Measurements from ENCODE around the gene GTF3C1.

GTF3C1 gene

GRCh38 chr16:27566417-27566816 lies 16.7 kb upstream of the GTF3C1 start:
- no peak overlapping the region for H3K4me3 ChIP-seq (ENCODE audit: low read depth, low read length)
- H3K79me2 ChIP-seq (ENCODE audit: control insufficient read depth, insufficient read depth, low read length, unreplicated experiment), result no peaks in the 10 kb centered on the region
- no peaks in the 10 kb centered on the region for H3K36me3 ChIP-seq (ENCODE audit: insufficient read depth, low read length)
- no peak overlapping the region for H3K27ac ChIP-seq (ENCODE audit: low read depth, low read length)
- H3K27me3 ChIP-seq (ENCODE audit: insufficient read depth, low read length), result no peaks in the 10 kb centered on the region
- no peak overlapping the region for H2AFZ ChIP-seq (ENCODE audit: low read length, unreplicated experiment)
- no peaks in the 10 kb centered on the region for H3K4me1 ChIP-seq (ENCODE audit: control insufficient read depth, insufficient read depth, low read length, unreplicated experiment)

GRCh38 chr16:27564224-27564623 lies 14.5 kb upstream of the GTF3C1 start:
- Histone ChIP-seq H3K36me3 (ENCODE audit: insufficient read depth, low read length) (no peaks in the 10 kb centered on the region), H3K27me3 (ENCODE audit: insufficient read depth, low read length) (no peaks in the 10 kb centered on the region), H3K4me3 (ENCODE audit: low read depth, low read length) (no peak overlapping the region), H3K27ac (ENCODE audit: low read depth, low read length) (no peak overlapping the region), H3K79me2 (ENCODE audit: control insufficient read depth, insufficient read depth, low read length, unreplicated experiment) (no peaks in the 10 kb centered on the region), H3K4me1 (ENCODE audit: control insufficient read depth, insufficient read depth, low read length, unreplicated experiment) (no peaks in the 10 kb centered on the region), H2AFZ (ENCODE audit: low read length, unreplicated experiment) (no peak overlapping the region)

- no peaks in the 10 kb centered on the region for H3K79me2 ChIP-seq (ENCODE audit: control insufficient read depth, insufficient read depth, low read length, unreplicated experiment)
- H3K4me3 ChIP-seq (ENCODE audit: low read depth, low read length), result no peak overlapping the region
- H2AFZ ChIP-seq (ENCODE audit: low read length, unreplicated experiment), result no peak overlapping the region
- H3K27me3 ChIP-seq (ENCODE audit: insufficient read depth, low read length), result no peaks in the 10 kb centered on the region
- no peaks in the 10 kb centered on the region for H3K36me3 ChIP-seq (ENCODE audit: insufficient read depth, low read length)
- H3K27ac ChIP-seq (ENCODE audit: low read depth, low read length), result no peak overlapping the region
- H3K4me1 ChIP-seq (ENCODE audit: control insufficient read depth, insufficient read depth, low read length, unreplicated experiment), result no peaks in the 10 kb centered on the region
Observed at GRCh38 chr16:27561216-27561615, 11.5 kb upstream of the GTF3C1 start.

GRCh38 chr16:27558932-27559331 lies 9.2 kb upstream of the GTF3C1 start:
- H3K4me3 ChIP-seq (ENCODE audit: low read depth, low read length), result no peak overlapping the region
- no peak overlapping the region for H3K27ac ChIP-seq (ENCODE audit: low read depth, low read length)
- H3K79me2 ChIP-seq (ENCODE audit: control insufficient read depth, insufficient read depth, low read length, unreplicated experiment), result no peaks in the 10 kb centered on the region
- no peaks in the 10 kb centered on the region for H3K4me1 ChIP-seq (ENCODE audit: control insufficient read depth, insufficient read depth, low read length, unreplicated experiment)
- no peaks in the 10 kb centered on the region for H3K27me3 ChIP-seq (ENCODE audit: insufficient read depth, low read length)
- H3K36me3 ChIP-seq (ENCODE audit: insufficient read depth, low read length), result no peaks in the 10 kb centered on the region
- H2AFZ ChIP-seq (ENCODE audit: low read length, unreplicated experiment), result no peak overlapping the region

- Histone ChIP-seq H3K27me3 (ENCODE audit: insufficient read depth, low read length) (no peaks in the 10 kb centered on the region), H3K27ac (ENCODE audit: low read depth, low read length) (no peak overlapping the region), H3K79me2 (ENCODE audit: control insufficient read depth, insufficient read depth, low read length, unreplicated experiment) (no peaks in the 10 kb centered on the region), H3K4me3 (ENCODE audit: low read depth, low read length) (no peak overlapping the region), H2AFZ (ENCODE audit: low read length, unreplicated experiment) (no peak overlapping the region), H3K4me1 (ENCODE audit: control insufficient read depth, insufficient read depth, low read length, unreplicated experiment) (no peaks in the 10 kb centered on the region), H3K36me3 (ENCODE audit: insufficient read depth, low read length) (no peaks in the 10 kb centered on the region)
Observed at GRCh38 chr16:27558434-27558833, 8.7 kb upstream of the GTF3C1 start.

GRCh38 chr16:27556471-27556870 lies 6.8 kb upstream of the GTF3C1 start:
- Histone ChIP-seq H3K4me1 (ENCODE audit: control insufficient read depth, insufficient read depth, low read length, unreplicated experiment) (no peaks in the 10 kb centered on the region), H3K27me3 (ENCODE audit: insufficient read depth, low read length) (no peaks in the 10 kb centered on the region), H2AFZ (ENCODE audit: low read length, unreplicated experiment) (no peak overlapping the region), H3K36me3 (ENCODE audit: insufficient read depth, low read length) (no peaks in the 10 kb centered on the region), H3K4me3 (ENCODE audit: low read depth, low read length) (no peak overlapping the region), H3K27ac (ENCODE audit: low read depth, low read length) (no peak overlapping the region), H3K79me2 (ENCODE audit: control insufficient read depth, insufficient read depth, low read length, unreplicated experiment) (peaks cover 5% of the 10 kb centered on the region)

- H3K4me1 ChIP-seq (ENCODE audit: control insufficient read depth, insufficient read depth, low read length, unreplicated experiment), result peaks cover 25% of the 10 kb centered on the region
- H2AFZ ChIP-seq (ENCODE audit: low read length, unreplicated experiment), result no peak overlapping the region
- no peaks in the 10 kb centered on the region for H3K36me3 ChIP-seq (ENCODE audit: insufficient read depth, low read length)
- no peak overlapping the region for H3K27ac ChIP-seq (ENCODE audit: low read depth, low read length)
- no peaks in the 10 kb centered on the region for H3K27me3 ChIP-seq (ENCODE audit: insufficient read depth, low read length)
- peak overlapping the region; percentile 99 for H3K4me3 ChIP-seq (ENCODE audit: low read depth, low read length)
- H3K79me2 ChIP-seq (ENCODE audit: control insufficient read depth, insufficient read depth, low read length, unreplicated experiment), result peaks cover 48% of the 10 kb centered on the region
Observed at GRCh38 chr16:27551036-27551435, 1.3 kb upstream of the GTF3C1 start.

- H3K27ac ChIP-seq (ENCODE audit: low read depth, low read length), result peak overlapping the region; percentile 80
- peaks cover 51% of the 10 kb centered on the region for H3K79me2 ChIP-seq (ENCODE audit: control insufficient read depth, insufficient read depth, low read length, unreplicated experiment)
Observed at GRCh38 chr16:27550582-27550920, 838 bp upstream of the GTF3C1 start.

GRCh38 chr16:27549464-27549745 lies 308 bp downstream of the GTF3C1 start:
- Histone ChIP-seq H3K36me3 (ENCODE audit: insufficient read depth, low read length) (no peaks in the 10 kb centered on the region), H3K27me3 (ENCODE audit: insufficient read depth, low read length) (no peaks in the 10 kb centered on the region), H3K4me3 (ENCODE audit: low read depth, low read length) (peak overlapping the region; percentile 99), H3K4me1 (ENCODE audit: control insufficient read depth, insufficient read depth, low read length, unreplicated experiment) (peaks cover 25% of the 10 kb centered on the region), H2AFZ (ENCODE audit: low read length, unreplicated experiment) (no peak overlapping the region), H3K79me2 (ENCODE audit: control insufficient read depth, insufficient read depth, low read length, unreplicated experiment) (peaks cover 51% of the 10 kb centered on the region), H3K27ac (ENCODE audit: low read depth, low read length) (no peak overlapping the region)

More at GRCh38 chr16:27550582-27550920, 838 bp upstream of the GTF3C1 start:
- Histone ChIP-seq H3K4me1 (ENCODE audit: control insufficient read depth, insufficient read depth, low read length, unreplicated experiment) (peaks cover 25% of the 10 kb centered on the region), H3K4me3 (ENCODE audit: low read depth, low read length) (peak overlapping the region; percentile 99), H2AFZ (ENCODE audit: low read length, unreplicated experiment) (peak overlapping the region; percentile 95), H3K27me3 (ENCODE audit: insufficient read depth, low read length) (no peaks in the 10 kb centered on the region), H3K36me3 (ENCODE audit: insufficient read depth, low read length) (no peaks in the 10 kb centered on the region)

GRCh38 chr16:27547851-27548250 lies 1.9 kb downstream of the GTF3C1 start:
- Histone ChIP-seq H3K27ac (ENCODE audit: low read depth, low read length) (no peak overlapping the region), H3K4me3 (ENCODE audit: low read depth, low read length) (peak overlapping the region; percentile 99), H3K36me3 (ENCODE audit: insufficient read depth, low read length) (peaks cover 5% of the 10 kb centered on the region), H3K27me3 (ENCODE audit: insufficient read depth, low read length) (no peaks in the 10 kb centered on the region), H3K4me1 (ENCODE audit: control insufficient read depth, insufficient read depth, low read length, unreplicated experiment) (peaks cover 25% of the 10 kb centered on the region), H3K79me2 (ENCODE audit: control insufficient read depth, insufficient read depth, low read length, unreplicated experiment) (peaks cover 46% of the 10 kb centered on the region), H2AFZ (ENCODE audit: low read length, unreplicated experiment) (no peak overlapping the region)

- Histone ChIP-seq H3K79me2 (ENCODE audit: control insufficient read depth, insufficient read depth, low read length, unreplicated experiment) (peaks cover 46% of the 10 kb centered on the region), H2AFZ (ENCODE audit: low read length, unreplicated experiment) (no peak overlapping the region), H3K36me3 (ENCODE audit: insufficient read depth, low read length) (peaks cover 5% of the 10 kb centered on the region), H3K4me1 (ENCODE audit: control insufficient read depth, insufficient read depth, low read length, unreplicated experiment) (peaks cover 25% of the 10 kb centered on the region), H3K27me3 (ENCODE audit: insufficient read depth, low read length) (no peaks in the 10 kb centered on the region), H3K4me3 (ENCODE audit: low read depth, low read length) (peak overlapping the region; percentile 99; the same call in 1 of the 2 replicates), H3K27ac (ENCODE audit: low read depth, low read length) (no peak overlapping the region)
Observed at GRCh38 chr16:27547134-27547533, 2.6 kb downstream of the GTF3C1 start.

GRCh38 chr16:27544671-27545070 lies 5.0 kb downstream of the GTF3C1 start:
- Histone ChIP-seq H2AFZ (ENCODE audit: low read length, unreplicated experiment) (no peak overlapping the region), H3K79me2 (ENCODE audit: control insufficient read depth, insufficient read depth, low read length, unreplicated experiment) (peaks cover 32% of the 10 kb centered on the region), H3K36me3 (ENCODE audit: insufficient read depth, low read length) (peaks cover 8% of the 10 kb centered on the region), H3K4me1 (ENCODE audit: control insufficient read depth, insufficient read depth, low read length, unreplicated experiment) (peaks cover 19% of the 10 kb centered on the region), H3K27me3 (ENCODE audit: insufficient read depth, low read length) (no peaks in the 10 kb centered on the region), H3K27ac (ENCODE audit: low read depth, low read length) (no peak overlapping the region), H3K4me3 (ENCODE audit: low read depth, low read length) (no peak overlapping the region)

Measured in ACC112 (cell line).